Panc1 (cell line): ENCODE results near the gene DZIP1.

ENCODE experiments used
- CTCF ChIP-seq: fragments of 450-650 bp; IDR thresholded peaks from 2 replicates; pipeline ENCODE4 v1.5.1; 2017; ENCODE audit warnings: mild to moderate bottlenecking
- POLR2AphosphoS5 ChIP-seq: IDR thresholded peaks from 2 replicates; pipeline ENCODE4 v1.6.1; 2012; ENCODE audit warnings: mild to moderate bottlenecking, low read depth, low read length, moderate library complexity
- SIN3A ChIP-seq: IDR thresholded peaks from 2 replicates; pipeline ENCODE4 v1.6.1; 2012; ENCODE audit warnings: low read depth, mild to moderate bottlenecking, low read length, moderate library complexity, borderline replicate concordance; ENCODE audit not compliant: insufficient read depth
- TF ChIP-seq, protein P1 (sequence below), 2 experiments: IDR thresholded peaks; 2 replicates each; pipeline ENCODE4 v1.6.1; 2011 to 2012; ENCODE audit warnings: low read depth in 2 of 2, control low read depth in 1 of 2, low read length in 1 of 2, mild to moderate bottlenecking in 1 of 2, moderate library complexity in 1 of 2; ENCODE audit not compliant: insufficient read depth in 1 of 2

GRCh38 chr13:95644601-95645052, at the start of gene DZIP1:
- TF ChIP-seq CTCF (no peak), POLR2AphosphoS5 (no peak), SIN3A (no peak)
- TF ChIP-seq, protein P1, sequence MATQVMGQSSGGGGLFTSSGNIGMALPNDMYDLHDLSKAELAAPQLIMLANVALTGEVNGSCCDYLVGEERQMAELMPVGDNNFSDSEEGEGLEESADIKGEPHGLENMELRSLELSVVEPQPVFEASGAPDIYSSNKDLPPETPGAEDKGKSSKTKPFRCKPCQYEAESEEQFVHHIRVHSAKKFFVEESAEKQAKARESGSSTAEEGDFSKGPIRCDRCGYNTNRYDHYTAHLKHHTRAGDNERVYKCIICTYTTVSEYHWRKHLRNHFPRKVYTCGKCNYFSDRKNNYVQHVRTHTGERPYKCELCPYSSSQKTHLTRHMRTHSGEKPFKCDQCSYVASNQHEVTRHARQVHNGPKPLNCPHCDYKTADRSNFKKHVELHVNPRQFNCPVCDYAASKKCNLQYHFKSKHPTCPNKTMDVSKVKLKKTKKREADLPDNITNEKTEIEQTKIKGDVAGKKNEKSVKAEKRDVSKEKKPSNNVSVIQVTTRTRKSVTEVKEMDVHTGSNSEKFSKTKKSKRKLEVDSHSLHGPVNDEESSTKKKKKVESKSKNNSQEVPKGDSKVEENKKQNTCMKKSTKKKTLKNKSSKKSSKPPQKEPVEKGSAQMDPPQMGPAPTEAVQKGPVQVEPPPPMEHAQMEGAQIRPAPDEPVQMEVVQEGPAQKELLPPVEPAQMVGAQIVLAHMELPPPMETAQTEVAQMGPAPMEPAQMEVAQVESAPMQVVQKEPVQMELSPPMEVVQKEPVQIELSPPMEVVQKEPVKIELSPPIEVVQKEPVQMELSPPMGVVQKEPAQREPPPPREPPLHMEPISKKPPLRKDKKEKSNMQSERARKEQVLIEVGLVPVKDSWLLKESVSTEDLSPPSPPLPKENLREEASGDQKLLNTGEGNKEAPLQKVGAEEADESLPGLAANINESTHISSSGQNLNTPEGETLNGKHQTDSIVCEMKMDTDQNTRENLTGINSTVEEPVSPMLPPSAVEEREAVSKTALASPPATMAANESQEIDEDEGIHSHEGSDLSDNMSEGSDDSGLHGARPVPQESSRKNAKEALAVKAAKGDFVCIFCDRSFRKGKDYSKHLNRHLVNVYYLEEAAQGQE (IDR thresholded peaks at IDR 0.05; ENCODE audit: insufficient read depth in 1 of 2, low read depth in 2 of 2, low read length in 1 of 2): no peak
